ENCODE data around the gene SPHK2. TPM values are rescaled to one million over a fixed set of nuclear protein-coding genes. Genes with fewer than 3 reads are reported as not detected.

SPHK2 gene
- total RNA-seq, 4 donors from 2014 or later = 7.8 to 12.4 (median 9.2) TPM

- in situ Hi-C loops (cut with MboI; ENCODE audit: low sequenced_read_pairs in 4 of 4) (no loop called here), intact Hi-C loops (cut with DNase I; ENCODE audit: low total_unique reads) (no loop called here)
- Histone ChIP-seq H3K36me3 (no peaks in the 10 kb centered on the region), H3K4me1 (no peaks in the 10 kb centered on the region), H3K9me3 (no peaks in the 10 kb centered on the region), H3K27ac (no peak overlapping the region), H3K4me3 (no peak overlapping the region), H3K27me3 (no peaks in the 10 kb centered on the region)
- TF ChIP-seq CTCF (IDR thresholded peaks at IDR 0.05 in 4 of 5, conservative IDR thresholded peaks at IDR 0.05 in 1 of 5) = no peak
- TF ChIP-seq POLR2A (IDR thresholded peaks at IDR 0.05) = no peak
- ATAC-seq = no peak
- DNase-seq = no peak
Observed at GRCh38 chr19:48600679-48601417, 18.5 kb upstream of the SPHK2 start.

GRCh38 chr19:48603001-48603400 lies 16.3 kb upstream of the SPHK2 start:
- no peak overlapping the region for H3K27ac ChIP-seq
- in situ Hi-C loops (cut with MboI; ENCODE audit: low sequenced_read_pairs in 4 of 4) (no loop called here), intact Hi-C loops (cut with DNase I; ENCODE audit: low total_unique reads) (no loop called here)
- no peak for TF ChIP-seq CTCF (IDR thresholded peaks at IDR 0.05 in 4 of 5, conservative IDR thresholded peaks at IDR 0.05 in 1 of 5)
- TF ChIP-seq POLR2A (IDR thresholded peaks at IDR 0.05) = no peak
- no peak for DNase-seq
- no peaks in the 10 kb centered on the region for H3K36me3 ChIP-seq
- H3K9me3 ChIP-seq = no peaks in the 10 kb centered on the region
- H3K27me3 ChIP-seq = no peaks in the 10 kb centered on the region
- ATAC-seq = no peak
- H3K4me3 ChIP-seq = no peak overlapping the region
- H3K4me1 ChIP-seq = no peaks in the 10 kb centered on the region

- Histone ChIP-seq H3K9me3 (no peaks in the 10 kb centered on the region), H3K27ac (no peak overlapping the region), H3K27me3 (no peaks in the 10 kb centered on the region), H3K4me1 (no peaks in the 10 kb centered on the region), H3K36me3 (no peaks in the 10 kb centered on the region), H3K4me3 (no peak overlapping the region)
- TF ChIP-seq CTCF (IDR thresholded peaks at IDR 0.05 in 4 of 5, conservative IDR thresholded peaks at IDR 0.05 in 1 of 5) (no peak), POLR2A (IDR thresholded peaks at IDR 0.05) (no peak)
- intact Hi-C loops (cut with DNase I; ENCODE audit: low total_unique reads) = no loop called here
- in situ Hi-C loops (cut with MboI; ENCODE audit: low sequenced_read_pairs in 4 of 4) = no loop called here
- DNase-seq (no peak), ATAC-seq (no peak)
Observed at GRCh38 chr19:48603449-48603848, 15.9 kb upstream of the SPHK2 start.

GRCh38 chr19:48603850-48604249 lies 15.5 kb upstream of the SPHK2 start:
- ATAC-seq = no peak
- Histone ChIP-seq H3K36me3 (no peaks in the 10 kb centered on the region), H3K9me3 (no peaks in the 10 kb centered on the region), H3K4me1 (no peaks in the 10 kb centered on the region), H3K27me3 (no peaks in the 10 kb centered on the region), H3K4me3 (no peak overlapping the region), H3K27ac (no peak overlapping the region)
- TF ChIP-seq CTCF (IDR thresholded peaks at IDR 0.05 in 4 of 5, conservative IDR thresholded peaks at IDR 0.05 in 1 of 5) (no peak), POLR2A (IDR thresholded peaks at IDR 0.05) (no peak)
- intact Hi-C loops (cut with DNase I; ENCODE audit: low total_unique reads) = no loop called here
- in situ Hi-C loops (cut with MboI; ENCODE audit: low sequenced_read_pairs in 4 of 4) = no loop called here
- DNase-seq = no peak
